Effector memory CD8-positive, alpha-beta T cell (primary cell): Measurements from ENCODE around the gene PPM1L.

Source experiments
- ATAC-seq: fragments of 150-1000 bp; cut with Tn5 transposase; replicated peaks from 2 replicates; pipeline ENCODE4 v1.10.0; 2021; ENCODE audit warnings: mild to moderate bottlenecking, moderate library complexity
- DNase-seq, 3 experiments: peaks; one replicate each; pipeline ENCODE4 v3.0.0; 2021
- H3K27ac Mint-ChIP-seq, 2 donors: one replicate each; pipeline ENCODE4 v1.8.0; 2022; ENCODE audit warnings: mild to moderate bottlenecking in 2 of 2, mixed read lengths in 2 of 2, moderate library complexity in 2 of 2
- H3K27me3 Mint-ChIP-seq, 2 donors: one replicate each; pipeline ENCODE4 v1.8.0; 2022; ENCODE audit warnings: mixed read lengths in 2 of 2
- H3K36me3 Mint-ChIP-seq: one replicate; pipeline ENCODE4 v1.8.0; 2022; ENCODE audit warnings: mild to moderate bottlenecking, moderate library complexity, mixed read lengths; ENCODE audit not compliant: insufficient read depth
- H3K4me1 Mint-ChIP-seq, 2 donors: one replicate each; pipeline ENCODE4 v1.8.0; 2022; ENCODE audit warnings: low read depth in 2 of 2, mixed read lengths in 2 of 2
- H3K4me3 Mint-ChIP-seq, 2 donors: one replicate each; pipeline ENCODE4 v1.8.0; 2022; ENCODE audit warnings: mild to moderate bottlenecking in 2 of 2, mixed read lengths in 2 of 2, moderate library complexity in 2 of 2
- H3K9me3 Mint-ChIP-seq, 2 donors: one replicate each; pipeline ENCODE4 v1.8.0; 2022; ENCODE audit warnings: mixed read lengths in 2 of 2

Gene PPM1L

DNA sequence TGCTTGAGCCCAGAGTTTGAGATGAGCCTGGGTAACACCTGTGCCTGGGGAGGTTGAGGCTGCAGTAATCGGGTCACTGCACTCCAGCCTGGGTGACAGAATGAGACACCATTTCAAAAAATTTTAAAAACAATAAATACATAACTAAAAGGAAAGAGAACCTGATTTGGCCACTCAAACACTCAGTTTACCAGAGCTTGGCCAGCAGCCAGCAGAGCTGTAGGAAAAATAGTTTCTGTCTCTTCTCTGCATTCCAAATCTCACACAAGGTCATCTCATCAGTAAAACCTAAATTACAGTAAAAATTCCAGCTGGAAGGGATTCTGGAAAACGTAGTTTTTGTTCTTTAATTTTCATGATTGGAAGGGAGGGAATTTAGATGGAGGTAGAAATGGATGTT, 7.8 kb upstream of the PPM1L start:
- Mint-ChIP-seq H3K27me3 (peaks cover 13 to 30% of the 10 kb centered on the region in 2 donors), H3K27ac (no peak overlapping the region), H3K4me1 (no peaks in the 10 kb centered on the region), H3K4me3 (no peak overlapping the region), H3K9me3 (no peaks in the 10 kb centered on the region), H3K36me3 (peaks cover 3% of the 10 kb centered on the region)
- ATAC-seq (no peak), DNase-seq (no peak)

DNA sequence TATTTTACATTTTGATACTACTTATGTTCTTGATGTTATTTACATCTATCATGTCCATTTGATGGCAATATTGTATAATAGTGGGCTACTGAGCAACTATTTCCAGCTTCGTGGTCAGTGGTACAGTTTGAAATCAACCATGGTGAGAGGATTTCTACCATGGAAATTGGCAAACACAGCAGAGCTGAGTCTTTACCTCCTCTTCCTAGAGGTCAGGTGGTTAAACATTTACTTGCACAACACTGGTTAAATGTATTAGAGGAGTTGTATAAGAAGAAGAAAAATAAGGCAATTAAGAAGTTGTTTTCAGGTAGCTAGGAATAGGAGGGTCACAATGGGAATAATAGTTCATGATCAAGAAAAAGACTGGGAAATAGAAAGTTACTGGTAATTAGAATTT, 7.2 kb upstream of the PPM1L start:
- Mint-ChIP-seq H3K9me3 (no peaks in the 10 kb centered on the region), H3K4me3 (no peak overlapping the region), H3K27me3 (peaks cover 7 to 24% of the 10 kb centered on the region in 2 donors), H3K36me3 (peaks cover 3% of the 10 kb centered on the region), H3K4me1 (no peaks in the 10 kb centered on the region), H3K27ac (no peak overlapping the region)
- ATAC-seq (no peak), DNase-seq (no peak)

DNA sequence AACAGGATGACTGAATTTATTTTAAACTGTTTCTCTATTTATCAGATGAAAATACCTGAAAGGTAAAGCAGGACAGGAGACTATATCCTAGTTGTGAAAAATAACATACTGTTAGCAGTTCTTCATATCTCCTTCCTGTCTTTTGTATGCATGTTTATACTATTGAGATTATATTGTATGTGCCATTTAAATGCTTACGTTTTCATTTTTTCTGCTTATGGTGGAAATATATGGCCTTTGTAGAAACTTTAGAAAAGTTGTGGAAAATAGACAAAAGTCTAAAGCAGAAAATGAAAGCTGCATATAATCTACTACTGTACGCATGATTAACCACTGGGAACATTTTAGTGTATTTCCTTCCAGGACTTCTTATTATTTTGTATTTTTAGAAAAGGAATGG, 2.1 kb upstream of the PPM1L start:
- H3K27ac Mint-ChIP-seq: peak overlapping the region; percentile 93 to 95
- no peaks in the 10 kb centered on the region for H3K27me3 Mint-ChIP-seq
- peak overlapping the region; percentile 92 to 96 for H3K4me3 Mint-ChIP-seq
- H3K9me3 Mint-ChIP-seq: no peaks in the 10 kb centered on the region
- peaks cover 27 to 28% of the 10 kb centered on the region in 2 donors for H3K4me1 Mint-ChIP-seq
- ATAC-seq (no peak), DNase-seq (no peak)
- peaks cover 22% of the 10 kb centered on the region for H3K36me3 Mint-ChIP-seq

DNA sequence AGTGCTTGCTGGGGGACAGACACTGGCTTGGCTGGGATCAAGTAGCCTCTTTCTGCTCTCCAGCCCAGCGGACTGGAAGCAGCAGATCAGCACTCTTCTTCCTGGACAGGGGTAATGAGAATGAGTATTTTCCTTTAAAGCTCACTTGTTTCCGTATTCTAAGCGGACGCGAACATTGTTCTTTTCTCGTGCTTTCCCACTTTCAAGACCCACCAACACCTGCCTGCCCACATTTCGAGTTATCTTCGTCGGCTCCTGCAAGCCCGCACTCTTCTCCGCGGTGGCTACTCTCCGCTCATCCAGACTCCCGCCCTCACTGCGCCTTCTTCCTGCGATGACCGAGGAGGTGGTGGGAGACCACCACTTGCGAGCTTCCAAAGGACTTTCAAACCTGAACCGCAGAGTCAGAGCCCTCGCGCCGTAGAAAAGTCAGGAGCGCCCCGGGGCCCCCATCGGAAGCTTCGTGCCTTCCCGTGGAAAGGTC, 1.6 kb upstream of the PPM1L start:
- H3K4me3 Mint-ChIP-seq: peak overlapping the region; percentile 92 to 96
- no peaks in the 10 kb centered on the region for H3K27me3 Mint-ChIP-seq
- ATAC-seq (no peak), DNase-seq (peak; percentile 3 to 5 (median 4))
- H3K36me3 Mint-ChIP-seq: peaks cover 22% of the 10 kb centered on the region
- peaks cover 29 to 30% of the 10 kb centered on the region in 2 donors for H3K4me1 Mint-ChIP-seq
- H3K27ac Mint-ChIP-seq: peak overlapping the region; percentile 93 to 95
- no peaks in the 10 kb centered on the region for H3K9me3 Mint-ChIP-seq

DNA sequence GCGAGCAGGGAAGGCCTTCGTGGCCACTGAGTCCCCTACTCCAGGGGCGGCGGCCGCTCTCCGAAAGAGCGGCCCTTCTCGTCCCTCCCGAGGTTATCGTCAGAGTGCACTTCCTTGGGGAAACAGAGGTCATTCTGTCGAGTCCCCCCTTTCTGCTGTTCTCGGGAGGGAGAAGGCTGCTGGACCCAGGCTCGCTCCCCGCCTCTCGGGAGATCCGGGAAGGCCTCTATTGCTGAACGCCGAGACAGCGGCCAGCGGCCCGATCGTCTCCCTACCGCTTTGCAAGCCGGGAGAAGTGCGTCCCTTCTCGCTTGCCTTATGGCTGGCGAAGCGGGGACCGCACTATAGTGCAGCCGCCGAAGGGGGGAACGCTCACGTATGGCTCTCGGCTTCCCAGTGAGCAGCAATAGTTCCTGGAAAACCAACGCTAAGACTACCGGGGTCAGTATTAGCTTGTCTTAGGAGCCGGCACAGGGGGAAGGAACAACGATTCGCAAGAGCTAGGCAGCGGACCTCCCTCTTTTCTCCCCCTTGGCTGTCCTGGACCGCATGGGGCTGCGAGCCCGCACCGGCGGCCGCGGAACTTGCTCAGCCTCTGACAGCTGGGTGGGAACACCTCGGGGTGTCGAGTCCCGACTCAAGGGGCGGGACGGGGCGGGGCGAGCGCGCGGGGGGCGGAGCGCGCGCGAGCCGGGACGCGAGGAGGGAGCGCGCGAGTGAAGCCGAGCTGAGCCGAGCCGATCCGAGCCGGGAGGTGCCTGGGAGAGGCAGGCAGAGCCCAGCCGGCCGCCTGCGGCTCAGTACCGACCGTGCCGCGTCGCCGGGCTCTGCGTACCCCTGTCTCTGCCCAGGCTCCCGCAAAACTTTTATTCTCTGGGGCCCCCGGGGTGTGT, 930 bp upstream of the PPM1L start:
- DNase-seq (peak; percentile 80 to 82 (median 81)), ATAC-seq (peak; percentile 79)
- H3K4me1 Mint-ChIP-seq: peaks cover 29 to 35% of the 10 kb centered on the region in 2 donors
- no peaks in the 10 kb centered on the region for H3K9me3 Mint-ChIP-seq
- no peaks in the 10 kb centered on the region for H3K27me3 Mint-ChIP-seq
- peak overlapping the region; percentile 92 to 96 for H3K4me3 Mint-ChIP-seq
- peak overlapping the region; percentile 93 to 95 for H3K27ac Mint-ChIP-seq
- H3K36me3 Mint-ChIP-seq: peaks cover 22% of the 10 kb centered on the region

DNA sequence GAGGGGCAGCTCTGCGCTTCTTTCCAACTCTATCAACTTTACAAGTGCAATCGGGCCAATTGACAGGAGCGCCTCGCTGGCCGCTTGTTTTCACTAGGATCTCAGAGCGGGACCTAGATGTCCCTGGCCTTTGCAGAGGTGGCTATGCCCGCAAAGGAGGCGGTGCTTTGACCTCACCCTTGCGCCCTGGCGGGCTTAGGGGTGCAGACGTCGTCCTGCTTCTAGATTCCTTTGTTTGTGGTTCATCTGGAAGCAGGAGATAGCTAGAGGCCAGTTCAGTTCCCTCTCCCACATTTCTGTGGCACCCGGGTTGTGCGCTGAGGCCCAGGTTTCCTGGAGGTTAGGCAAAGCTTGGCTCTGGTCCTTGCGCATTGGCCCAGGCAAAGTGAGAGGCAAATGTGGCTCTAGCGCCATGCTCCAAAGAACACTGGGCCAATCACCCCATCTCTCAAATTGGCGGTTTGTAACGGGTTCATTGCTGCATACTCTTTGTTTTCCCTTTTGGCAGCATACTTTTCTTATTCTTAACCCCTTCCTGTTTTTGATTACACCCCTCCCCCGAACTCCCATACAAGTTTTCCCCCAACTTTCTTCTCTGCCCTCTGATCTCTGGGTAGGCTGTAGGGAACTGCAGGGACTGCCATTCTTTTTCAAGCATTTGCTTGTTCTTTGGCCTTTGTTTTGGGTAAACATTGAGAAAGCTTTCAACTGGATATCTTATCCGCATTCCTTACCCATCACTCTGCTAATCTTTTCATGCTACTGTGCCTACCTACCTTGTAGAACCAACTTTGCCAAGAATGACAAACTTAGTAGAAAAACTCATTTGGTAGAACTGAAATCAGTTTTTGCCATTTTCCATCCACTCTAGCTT, 1.4 kb downstream of the PPM1L start:
- Mint-ChIP-seq H3K27ac (peak overlapping the region in 1 of 2 donors; percentile 46), H3K27me3 (peaks cover 5 to 9% of the 10 kb centered on the region in 2 donors), H3K4me1 (peaks cover 29 to 38% of the 10 kb centered on the region in 2 donors), H3K9me3 (no peaks in the 10 kb centered on the region), H3K36me3 (peaks cover 19% of the 10 kb centered on the region), H3K4me3 (peak overlapping the region; percentile 92 to 96)
- DNase-seq (peak in 1 of 3 experiments; percentile 1), ATAC-seq (no peak)

DNA sequence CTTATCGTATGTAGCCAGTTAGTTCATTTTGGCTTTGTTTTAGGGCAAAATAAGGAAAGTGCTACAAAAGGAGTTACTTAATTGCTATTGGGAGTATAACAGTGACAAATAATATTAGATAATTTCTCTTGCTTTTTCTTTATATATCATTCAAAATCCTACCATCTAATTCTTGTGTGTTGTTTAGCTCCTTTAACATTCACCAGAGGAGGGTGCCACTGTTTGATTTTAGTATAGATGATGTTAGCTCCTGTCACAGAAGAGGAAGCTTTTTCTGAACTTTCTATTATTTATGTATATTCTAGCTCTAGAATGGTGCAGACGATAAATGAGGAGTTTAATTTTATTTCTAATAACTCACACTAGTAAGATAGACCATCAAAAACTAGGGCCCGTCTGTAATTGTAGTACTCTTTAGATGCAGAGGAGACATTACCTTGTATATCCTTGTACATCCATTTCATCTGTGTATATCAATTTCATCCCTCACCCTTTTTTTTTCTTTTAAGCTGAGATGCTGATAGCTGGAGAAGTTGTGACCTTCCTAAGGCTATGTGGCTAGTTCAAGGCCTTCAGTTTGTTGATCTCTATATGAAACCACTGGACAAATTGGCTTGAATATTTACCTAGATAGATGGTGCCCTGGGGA, 3.0 kb downstream of the PPM1L start:
- Mint-ChIP-seq H3K4me3 (no peak overlapping the region), H3K27ac (no peak overlapping the region), H3K9me3 (no peaks in the 10 kb centered on the region), H3K27me3 (peaks cover 5 to 9% of the 10 kb centered on the region in 2 donors), H3K36me3 (peaks cover 19% of the 10 kb centered on the region), H3K4me1 (peaks cover 28 to 36% of the 10 kb centered on the region in 2 donors)
- DNase-seq (no peak), ATAC-seq (no peak)

DNA sequence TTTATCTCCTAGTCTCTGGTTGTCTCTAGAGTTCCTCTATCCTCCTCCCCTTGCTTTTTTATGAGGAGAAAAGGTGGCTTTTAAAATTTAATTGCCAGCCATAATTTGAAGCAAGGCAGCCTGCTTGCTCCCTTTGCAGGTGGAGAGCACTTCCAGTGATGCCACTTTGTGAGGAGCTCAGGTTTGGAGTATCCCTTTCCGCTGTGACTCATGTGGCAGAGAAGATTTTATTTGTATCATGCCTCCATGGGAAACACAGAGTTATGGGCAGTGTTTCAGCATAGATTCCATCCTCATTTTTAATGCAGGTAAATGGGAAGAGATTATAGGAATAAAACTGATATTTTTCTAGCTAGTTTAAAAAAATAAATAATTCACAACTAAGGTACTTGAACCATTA, 7.0 kb downstream of the PPM1L start:
- Mint-ChIP-seq H3K9me3 (no peaks in the 10 kb centered on the region), H3K4me3 (no peak overlapping the region), H3K27ac (no peak overlapping the region), H3K4me1 (peaks cover 2 to 10% of the 10 kb centered on the region in 2 donors), H3K36me3 (peaks cover 6% of the 10 kb centered on the region), H3K27me3 (peaks cover 5 to 9% of the 10 kb centered on the region in 2 donors)
- DNase-seq: no peak
- no peak for ATAC-seq

DNA sequence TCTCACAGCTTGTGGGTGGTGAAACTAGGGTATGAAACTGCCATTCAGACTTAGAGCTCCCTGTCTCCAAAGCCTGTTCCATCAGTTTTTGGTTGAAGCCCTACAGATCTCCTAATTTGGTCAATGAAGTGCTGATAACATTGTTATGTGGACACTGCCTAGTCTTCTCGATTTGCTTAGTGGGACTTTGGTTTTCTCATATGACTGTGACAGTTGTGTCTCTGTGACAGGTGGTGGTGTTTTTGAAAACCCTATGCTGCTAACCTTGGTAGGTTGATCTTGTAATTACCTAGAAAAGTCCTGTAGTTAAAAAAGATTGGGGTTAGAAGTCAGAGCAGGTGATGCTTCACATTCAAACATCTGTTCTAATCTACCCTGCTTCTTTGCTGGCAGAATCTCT, 9.2 kb downstream of the PPM1L start:
- Mint-ChIP-seq H3K27ac (no peak overlapping the region), H3K4me3 (no peak overlapping the region), H3K36me3 (peaks cover 6% of the 10 kb centered on the region), H3K4me1 (peaks cover 0 to 2% of the 10 kb centered on the region in 2 donors), H3K27me3 (peaks cover 5 to 9% of the 10 kb centered on the region in 2 donors), H3K9me3 (no peaks in the 10 kb centered on the region)
- no peak for ATAC-seq
- DNase-seq: no peak

DNA sequence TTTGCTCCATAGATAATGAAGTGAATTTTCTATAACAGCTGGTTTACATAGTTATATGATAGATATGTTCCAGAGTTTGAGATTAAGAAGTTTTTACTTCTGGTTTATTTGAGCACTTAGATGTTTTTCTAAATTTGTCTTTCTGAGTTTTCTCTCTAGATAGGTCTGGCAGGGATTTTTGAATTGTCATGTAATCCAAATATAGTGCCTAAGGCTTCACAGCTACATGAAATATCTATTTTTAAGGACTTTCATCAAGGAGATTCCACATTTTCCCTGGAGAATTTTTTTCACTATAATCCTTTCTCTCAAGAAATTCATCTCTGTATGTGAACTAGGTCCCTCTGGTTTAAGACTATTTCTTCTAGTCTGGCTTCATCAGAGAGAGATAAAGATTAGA, 12.0 kb downstream of the PPM1L start:
- H3K36me3 Mint-ChIP-seq: peaks cover 6% of the 10 kb centered on the region
- H3K9me3 Mint-ChIP-seq: no peaks in the 10 kb centered on the region
- DNase-seq (no peak), ATAC-seq (no peak)
- no peaks in the 10 kb centered on the region for H3K27me3 Mint-ChIP-seq
- H3K4me1 Mint-ChIP-seq: no peaks in the 10 kb centered on the region
- H3K27ac Mint-ChIP-seq: no peak overlapping the region
- no peak overlapping the region for H3K4me3 Mint-ChIP-seq

DNA sequence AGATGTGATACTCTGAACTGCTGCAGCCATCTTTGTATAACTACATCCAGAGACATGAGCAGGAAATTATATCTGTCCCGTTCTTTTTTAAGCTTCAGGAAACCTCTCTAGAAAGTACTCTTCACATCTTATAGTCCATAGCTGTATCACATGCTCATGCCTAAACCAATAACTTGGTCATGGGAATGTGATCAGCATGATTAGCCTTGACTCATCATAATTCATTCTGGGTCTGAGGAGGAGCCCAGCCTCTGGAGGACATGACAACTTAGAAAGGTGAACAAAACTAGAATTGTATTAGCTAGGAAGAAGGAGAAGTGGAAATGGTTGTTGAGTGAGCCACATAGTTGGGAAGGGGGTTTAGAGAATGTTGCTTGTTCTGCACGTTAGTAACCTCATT, 12.9 kb downstream of the PPM1L start:
- Mint-ChIP-seq H3K9me3 (no peaks in the 10 kb centered on the region), H3K27ac (no peak overlapping the region), H3K27me3 (no peaks in the 10 kb centered on the region), H3K36me3 (peaks cover 6% of the 10 kb centered on the region), H3K4me1 (peaks cover 0 to 3% of the 10 kb centered on the region in 2 donors), H3K4me3 (no peak overlapping the region)
- DNase-seq (no peak), ATAC-seq (no peak)

DNA sequence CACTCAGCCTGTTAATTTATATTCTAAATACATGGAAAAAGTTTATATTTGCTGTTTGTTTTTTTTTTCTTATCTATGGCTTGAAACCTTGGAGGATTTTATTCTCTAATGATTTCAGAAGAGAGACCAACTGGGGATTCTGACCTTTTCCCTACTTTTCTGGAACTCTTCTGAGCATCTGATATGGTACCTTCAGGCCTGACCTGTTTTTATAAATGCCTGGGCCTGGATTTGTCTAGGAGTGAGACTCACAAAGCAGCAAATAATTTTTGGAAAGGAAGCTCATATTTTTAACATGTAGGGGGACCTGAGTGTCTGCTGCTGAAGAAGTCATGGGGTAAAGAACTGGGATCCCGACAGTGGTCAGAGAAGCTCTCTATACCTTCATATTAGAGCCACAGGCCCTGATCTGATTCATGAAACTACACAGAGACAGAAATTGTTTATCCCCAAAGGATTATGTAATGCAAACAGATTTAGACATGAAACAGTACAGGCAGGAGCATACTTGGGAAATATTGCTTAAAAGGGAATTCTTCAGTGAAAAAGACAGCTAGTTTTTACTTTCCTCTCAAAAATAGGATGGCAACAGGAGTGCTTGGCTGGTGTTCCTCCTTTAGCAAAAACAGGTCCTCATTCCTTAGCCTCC, 15.9 kb downstream of the PPM1L start:
- H3K9me3 Mint-ChIP-seq: no peaks in the 10 kb centered on the region
- ATAC-seq (no peak), DNase-seq (no peak)
- H3K36me3 Mint-ChIP-seq: peaks cover 6% of the 10 kb centered on the region
- H3K4me3 Mint-ChIP-seq: no peak overlapping the region
- peaks cover 0 to 6% of the 10 kb centered on the region in 2 donors for H3K4me1 Mint-ChIP-seq
- H3K27me3 Mint-ChIP-seq: no peaks in the 10 kb centered on the region
- no peak overlapping the region for H3K27ac Mint-ChIP-seq

DNA sequence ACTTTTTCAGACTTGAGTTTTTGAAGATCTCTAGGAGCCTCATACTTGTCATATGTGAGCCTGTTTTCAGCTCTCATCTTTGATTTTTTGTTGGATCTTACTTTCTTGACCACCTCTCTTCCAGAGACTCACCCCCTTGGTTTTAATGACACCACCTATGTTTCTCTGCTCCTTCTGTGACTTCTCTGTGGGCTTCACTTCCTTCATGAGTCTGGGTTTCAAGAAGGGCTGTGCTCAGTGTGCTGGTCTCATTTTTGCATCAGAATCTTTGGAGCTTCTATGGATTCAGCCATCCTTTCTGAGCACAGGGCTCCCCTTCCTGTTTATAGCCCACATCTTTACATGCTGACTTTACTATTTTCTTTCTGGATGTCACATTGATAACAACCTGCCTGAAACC, 17.7 kb downstream of the PPM1L start:
- Mint-ChIP-seq H3K36me3 (no peaks in the 10 kb centered on the region), H3K4me1 (peaks cover 0 to 6% of the 10 kb centered on the region in 2 donors), H3K4me3 (no peak overlapping the region), H3K9me3 (no peaks in the 10 kb centered on the region), H3K27me3 (no peaks in the 10 kb centered on the region), H3K27ac (no peak overlapping the region)
- no peak for ATAC-seq
- no peak for DNase-seq
